SK-N-SH (cell line): ENCODE data around the gene KIAA2012.

Source experiments
- CHD2 ChIP-seq: fragments of 150-350 bp; IDR thresholded peaks from 2 replicates; pipeline ENCODE4 v1.6.1; 2018; ENCODE audit warnings: low read length; ENCODE audit not compliant: partially characterized antibody
- EZH2phosphoT487 ChIP-seq: fragments of 200-600 bp; sonication (generic); IDR thresholded peaks from 2 replicates; pipeline ENCODE4 v1.6.1; 2017; ENCODE audit warnings: low read depth, mixed run types, mild to moderate bottlenecking, antibody characterized with exemption, moderate library complexity, borderline replicate concordance
- FOXM1 ChIP-seq: IDR thresholded peaks from 2 replicates; pipeline ENCODE4 v1.4.0; 2012; ENCODE audit warnings: low read depth, mild to moderate bottlenecking
- MEF2A ChIP-seq: IDR thresholded peaks from 2 replicates; pipeline ENCODE4 v1.4.0; 2012; ENCODE audit warnings: low read depth, borderline replicate concordance
- RFX5 ChIP-seq: IDR thresholded peaks from 2 replicates; pipeline ENCODE4 v1.6.1; 2012; ENCODE audit warnings: mild to moderate bottlenecking, improper control_type of control experiment, low read length
- RXRA ChIP-seq: IDR thresholded peaks from 2 replicates; pipeline ENCODE4 v1.4.0; 2012; ENCODE audit warnings: low read depth, mild to moderate bottlenecking, borderline replicate concordance
- SIN3A ChIP-seq: IDR thresholded peaks from 2 replicates; pipeline ENCODE4 v1.6.1; 2012; ENCODE audit warnings: low read depth, mild to moderate bottlenecking, low read length, moderate library complexity, borderline replicate concordance
- SMC3 ChIP-seq: IDR thresholded peaks from 2 replicates; pipeline ENCODE4 v1.6.1; 2012; ENCODE audit warnings: low read depth, low read length, improper control_type of control experiment
- TAF1 ChIP-seq: IDR thresholded peaks from 2 replicates; pipeline ENCODE4 v1.6.1; 2012; ENCODE audit warnings: low read depth, mild to moderate bottlenecking, low read length, moderate library complexity, borderline replicate concordance
- TF ChIP-seq, protein P1 (sequence below): fragments of 200-600 bp; sonication (generic); IDR thresholded peaks from 2 replicates; pipeline ENCODE4 v1.6.1; 2017; ENCODE audit warnings: antibody characterized with exemption, mild to moderate bottlenecking, moderate library complexity
- TF ChIP-seq, protein P2 (sequence below): IDR thresholded peaks from 2 replicates; pipeline ENCODE4 v1.6.1; 2012; ENCODE audit warnings: mild to moderate bottlenecking, low read depth, low read length, moderate library complexity

DNA sequence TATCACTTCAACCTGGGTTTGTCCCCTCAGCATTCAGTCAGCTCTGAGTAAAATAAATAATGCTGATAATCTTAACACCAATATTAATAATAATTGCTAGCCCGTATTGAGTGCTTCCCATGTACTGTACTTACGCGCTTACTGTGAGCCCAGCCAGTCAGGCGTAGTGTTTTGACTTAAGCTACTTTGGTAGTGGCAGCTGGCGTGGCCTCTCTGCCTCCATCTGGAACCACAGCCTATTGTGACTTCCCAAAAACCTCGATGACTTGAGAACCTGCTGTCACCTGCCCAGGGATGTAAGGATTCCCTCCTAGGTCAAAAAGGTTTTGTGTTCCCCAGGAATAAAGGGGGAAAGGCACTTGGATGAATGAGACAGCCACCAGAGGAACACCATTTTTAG lies 112.1 kb downstream of the KIAA2012 start:
- TF ChIP-seq RFX5, result no peak
- no peak for TF ChIP-seq EZH2phosphoT487
- TF ChIP-seq, protein P1, sequence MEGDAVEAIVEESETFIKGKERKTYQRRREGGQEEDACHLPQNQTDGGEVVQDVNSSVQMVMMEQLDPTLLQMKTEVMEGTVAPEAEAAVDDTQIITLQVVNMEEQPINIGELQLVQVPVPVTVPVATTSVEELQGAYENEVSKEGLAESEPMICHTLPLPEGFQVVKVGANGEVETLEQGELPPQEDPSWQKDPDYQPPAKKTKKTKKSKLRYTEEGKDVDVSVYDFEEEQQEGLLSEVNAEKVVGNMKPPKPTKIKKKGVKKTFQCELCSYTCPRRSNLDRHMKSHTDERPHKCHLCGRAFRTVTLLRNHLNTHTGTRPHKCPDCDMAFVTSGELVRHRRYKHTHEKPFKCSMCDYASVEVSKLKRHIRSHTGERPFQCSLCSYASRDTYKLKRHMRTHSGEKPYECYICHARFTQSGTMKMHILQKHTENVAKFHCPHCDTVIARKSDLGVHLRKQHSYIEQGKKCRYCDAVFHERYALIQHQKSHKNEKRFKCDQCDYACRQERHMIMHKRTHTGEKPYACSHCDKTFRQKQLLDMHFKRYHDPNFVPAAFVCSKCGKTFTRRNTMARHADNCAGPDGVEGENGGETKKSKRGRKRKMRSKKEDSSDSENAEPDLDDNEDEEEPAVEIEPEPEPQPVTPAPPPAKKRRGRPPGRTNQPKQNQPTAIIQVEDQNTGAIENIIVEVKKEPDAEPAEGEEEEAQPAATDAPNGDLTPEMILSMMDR, result no peak
- TF ChIP-seq MEF2A, result no peak
- TF ChIP-seq SMC3, result no peak
- TF ChIP-seq RXRA, result no peak
- TF ChIP-seq TAF1, result no peak
- TF ChIP-seq CHD2, result no peak
- no peak for TF ChIP-seq SIN3A
- no peak for TF ChIP-seq FOXM1
- TF ChIP-seq, protein P2, sequence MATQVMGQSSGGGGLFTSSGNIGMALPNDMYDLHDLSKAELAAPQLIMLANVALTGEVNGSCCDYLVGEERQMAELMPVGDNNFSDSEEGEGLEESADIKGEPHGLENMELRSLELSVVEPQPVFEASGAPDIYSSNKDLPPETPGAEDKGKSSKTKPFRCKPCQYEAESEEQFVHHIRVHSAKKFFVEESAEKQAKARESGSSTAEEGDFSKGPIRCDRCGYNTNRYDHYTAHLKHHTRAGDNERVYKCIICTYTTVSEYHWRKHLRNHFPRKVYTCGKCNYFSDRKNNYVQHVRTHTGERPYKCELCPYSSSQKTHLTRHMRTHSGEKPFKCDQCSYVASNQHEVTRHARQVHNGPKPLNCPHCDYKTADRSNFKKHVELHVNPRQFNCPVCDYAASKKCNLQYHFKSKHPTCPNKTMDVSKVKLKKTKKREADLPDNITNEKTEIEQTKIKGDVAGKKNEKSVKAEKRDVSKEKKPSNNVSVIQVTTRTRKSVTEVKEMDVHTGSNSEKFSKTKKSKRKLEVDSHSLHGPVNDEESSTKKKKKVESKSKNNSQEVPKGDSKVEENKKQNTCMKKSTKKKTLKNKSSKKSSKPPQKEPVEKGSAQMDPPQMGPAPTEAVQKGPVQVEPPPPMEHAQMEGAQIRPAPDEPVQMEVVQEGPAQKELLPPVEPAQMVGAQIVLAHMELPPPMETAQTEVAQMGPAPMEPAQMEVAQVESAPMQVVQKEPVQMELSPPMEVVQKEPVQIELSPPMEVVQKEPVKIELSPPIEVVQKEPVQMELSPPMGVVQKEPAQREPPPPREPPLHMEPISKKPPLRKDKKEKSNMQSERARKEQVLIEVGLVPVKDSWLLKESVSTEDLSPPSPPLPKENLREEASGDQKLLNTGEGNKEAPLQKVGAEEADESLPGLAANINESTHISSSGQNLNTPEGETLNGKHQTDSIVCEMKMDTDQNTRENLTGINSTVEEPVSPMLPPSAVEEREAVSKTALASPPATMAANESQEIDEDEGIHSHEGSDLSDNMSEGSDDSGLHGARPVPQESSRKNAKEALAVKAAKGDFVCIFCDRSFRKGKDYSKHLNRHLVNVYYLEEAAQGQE, result no peak
